ENCODE results near the gene SAT1. TPM values are rescaled to one million over a fixed set of nuclear protein-coding genes. Genes with fewer than 3 reads are reported as not detected.

SAT1 gene
- total RNA-seq, 1 donor from 2014 or later = 108 TPM

GRCh38 chrX:23832721-23833120, 49.7 kb downstream of the SAT1 start:
- Mint-ChIP-seq H3K27me3 (ENCODE audit: low read depth) (no peaks in the 10 kb centered on the region), H3K4me3 (no peak overlapping the region), H3K27ac (ENCODE audit: unreplicated experiment) (peak overlapping the region; percentile 59), H3K9me3 (no peaks in the 10 kb centered on the region), H3K4me1 (peaks cover 26% of the 10 kb centered on the region), H3K36me3 (ENCODE audit: low read depth) (peaks cover 5% of the 10 kb centered on the region)
- TF ChIP-seq, protein P1, sequence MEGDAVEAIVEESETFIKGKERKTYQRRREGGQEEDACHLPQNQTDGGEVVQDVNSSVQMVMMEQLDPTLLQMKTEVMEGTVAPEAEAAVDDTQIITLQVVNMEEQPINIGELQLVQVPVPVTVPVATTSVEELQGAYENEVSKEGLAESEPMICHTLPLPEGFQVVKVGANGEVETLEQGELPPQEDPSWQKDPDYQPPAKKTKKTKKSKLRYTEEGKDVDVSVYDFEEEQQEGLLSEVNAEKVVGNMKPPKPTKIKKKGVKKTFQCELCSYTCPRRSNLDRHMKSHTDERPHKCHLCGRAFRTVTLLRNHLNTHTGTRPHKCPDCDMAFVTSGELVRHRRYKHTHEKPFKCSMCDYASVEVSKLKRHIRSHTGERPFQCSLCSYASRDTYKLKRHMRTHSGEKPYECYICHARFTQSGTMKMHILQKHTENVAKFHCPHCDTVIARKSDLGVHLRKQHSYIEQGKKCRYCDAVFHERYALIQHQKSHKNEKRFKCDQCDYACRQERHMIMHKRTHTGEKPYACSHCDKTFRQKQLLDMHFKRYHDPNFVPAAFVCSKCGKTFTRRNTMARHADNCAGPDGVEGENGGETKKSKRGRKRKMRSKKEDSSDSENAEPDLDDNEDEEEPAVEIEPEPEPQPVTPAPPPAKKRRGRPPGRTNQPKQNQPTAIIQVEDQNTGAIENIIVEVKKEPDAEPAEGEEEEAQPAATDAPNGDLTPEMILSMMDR (conservative IDR thresholded peaks at IDR 0.05) = no peak
- DNase-seq (ENCODE audit: low read depth, low spot score) = no peak

Other genes with a start within 250 kb of the SAT1 start
- 168 and 171 TPM in 2 replicates for gene PRDX4, start 115.7 kb upstream of the SAT1 start, total RNA-seq
- gene ACOT9, start 39.9 kb upstream of the SAT1 start, total RNA-seq = 61.8 and 62.2 TPM in 2 replicates
- 91.0 and 103 TPM in 2 replicates for gene APOO, start 124.8 kb downstream of the SAT1 start, total RNA-seq
- 0.26 TPM in 1 of 2 replicates, not detected in the other for gene CXorf58, start 124.8 kb downstream of the SAT1 start, total RNA-seq
- gene KLHL15, start 244.0 kb downstream of the SAT1 start, total RNA-seq = 16.5 and 17.1 TPM in 2 replicates

All from neural crest cell (in vitro differentiated cells).